Brain microvascular endothelial cell (primary cell): ENCODE results near the gene SLC40A1.
A peak's percentile ranks its signal among the peaks of the same experiment; 100 is the strongest.

Experiments used
- DNase-seq: peaks from one replicate; pipeline ENCODE4 v3.0.0-alpha.2; 2020
- H3K27ac ChIP-seq: fragments of 250-450 bp; sonication (Bioruptor Pico); 2 replicates; pipeline ENCODE4 v1.5.1; 2020; ENCODE audit warnings: mild to moderate bottlenecking, moderate library complexity
- H3K27me3 ChIP-seq: fragments of 250-450 bp; sonication (Bioruptor Pico); replicated peaks from 2 replicates; pipeline ENCODE4 v1.5.1; 2020; ENCODE audit warnings: mild to moderate bottlenecking
- H3K36me3 ChIP-seq: fragments of 250-450 bp; sonication (Bioruptor Pico); replicated peaks from 2 replicates; pipeline ENCODE4 v1.5.1; 2020; ENCODE audit warnings: mild to moderate bottlenecking
- H3K4me3 ChIP-seq: 2 replicates; pipeline ENCODE4 v1.5.1; 2011; ENCODE audit warnings: low read depth, mild to moderate bottlenecking, control low read depth, low read length, moderate library complexity
- in situ Hi-C: cut with HindIII; loops from 2 replicates; pipeline ENCODE4 v1.10.0; 2017; ENCODE audit warnings: low sequenced_read_pairs, low pct_ligation_motif_present
- TF ChIP-seq, protein P1 (sequence below): IDR thresholded peaks from 2 replicates; pipeline ENCODE4 v1.5.1; 2011; ENCODE audit warnings: low read depth, mild to moderate bottlenecking, moderate library complexity, low read length, control low read depth, inconsistent platforms; ENCODE audit errors: missing control alignments

SLC40A1 gene

DNA sequence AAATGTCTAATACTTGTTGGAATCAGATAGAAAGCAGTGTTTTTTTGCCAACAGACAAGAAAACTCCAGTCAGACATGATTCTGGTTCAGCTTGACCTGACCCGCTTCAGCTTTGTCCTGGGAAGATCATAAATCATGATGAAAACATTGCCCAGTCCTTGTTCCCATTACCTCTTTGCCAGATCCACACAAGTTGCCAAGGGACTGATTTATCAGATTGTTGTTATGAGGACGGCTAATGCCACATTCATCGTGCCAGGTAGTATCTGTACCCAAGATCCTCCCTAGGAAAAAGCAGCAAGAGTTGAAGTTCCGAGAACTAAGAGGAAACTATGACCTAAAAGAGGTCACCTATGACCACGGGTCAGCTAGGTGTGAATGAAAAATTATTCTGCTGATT lies 39.0 kb downstream of the SLC40A1 start:
- Histone ChIP-seq H3K27me3 (no peaks in the 10 kb centered on the region), H3K36me3 (no peaks in the 10 kb centered on the region), H3K27ac (no peak overlapping the region), H3K4me3 (no peak overlapping the region)
- in situ Hi-C loops = no loop called here
- TF ChIP-seq, protein P1, sequence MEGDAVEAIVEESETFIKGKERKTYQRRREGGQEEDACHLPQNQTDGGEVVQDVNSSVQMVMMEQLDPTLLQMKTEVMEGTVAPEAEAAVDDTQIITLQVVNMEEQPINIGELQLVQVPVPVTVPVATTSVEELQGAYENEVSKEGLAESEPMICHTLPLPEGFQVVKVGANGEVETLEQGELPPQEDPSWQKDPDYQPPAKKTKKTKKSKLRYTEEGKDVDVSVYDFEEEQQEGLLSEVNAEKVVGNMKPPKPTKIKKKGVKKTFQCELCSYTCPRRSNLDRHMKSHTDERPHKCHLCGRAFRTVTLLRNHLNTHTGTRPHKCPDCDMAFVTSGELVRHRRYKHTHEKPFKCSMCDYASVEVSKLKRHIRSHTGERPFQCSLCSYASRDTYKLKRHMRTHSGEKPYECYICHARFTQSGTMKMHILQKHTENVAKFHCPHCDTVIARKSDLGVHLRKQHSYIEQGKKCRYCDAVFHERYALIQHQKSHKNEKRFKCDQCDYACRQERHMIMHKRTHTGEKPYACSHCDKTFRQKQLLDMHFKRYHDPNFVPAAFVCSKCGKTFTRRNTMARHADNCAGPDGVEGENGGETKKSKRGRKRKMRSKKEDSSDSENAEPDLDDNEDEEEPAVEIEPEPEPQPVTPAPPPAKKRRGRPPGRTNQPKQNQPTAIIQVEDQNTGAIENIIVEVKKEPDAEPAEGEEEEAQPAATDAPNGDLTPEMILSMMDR = no peak
- DNase-seq = no peak

DNA sequence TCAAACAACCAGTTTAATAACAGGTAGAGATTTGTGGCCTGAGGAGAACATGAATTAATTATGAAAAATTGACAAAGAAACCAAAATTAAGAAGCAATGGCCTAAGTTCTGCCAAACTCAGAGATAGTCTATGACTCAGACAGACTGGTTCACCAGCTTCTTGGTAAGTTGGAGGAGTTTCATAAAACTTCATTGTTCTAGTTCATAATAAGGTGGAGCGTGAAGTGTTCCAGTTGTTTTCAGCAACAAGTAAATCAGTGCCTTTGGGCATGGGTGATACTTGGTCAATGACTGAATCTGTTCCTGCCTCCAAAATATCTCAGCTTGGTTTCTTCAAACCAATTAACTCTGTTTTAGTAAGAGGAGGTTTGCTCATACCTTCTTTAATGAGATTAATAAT lies 40.0 kb downstream of the SLC40A1 start:
- no peak for DNase-seq
- H3K36me3 ChIP-seq = no peaks in the 10 kb centered on the region
- TF ChIP-seq, protein P1 = no peak

GRCh38 chr2:189538402-189538801 lies 42.2 kb downstream of the SLC40A1 start:
- no peak for DNase-seq

More for the DNA sequence above, 40.0 kb downstream of the SLC40A1 start:
- Histone ChIP-seq H3K4me3 (no peak overlapping the region), H3K27me3 (no peaks in the 10 kb centered on the region), H3K27ac (no peak overlapping the region)
- in situ Hi-C loops = no loop called here

DNA sequence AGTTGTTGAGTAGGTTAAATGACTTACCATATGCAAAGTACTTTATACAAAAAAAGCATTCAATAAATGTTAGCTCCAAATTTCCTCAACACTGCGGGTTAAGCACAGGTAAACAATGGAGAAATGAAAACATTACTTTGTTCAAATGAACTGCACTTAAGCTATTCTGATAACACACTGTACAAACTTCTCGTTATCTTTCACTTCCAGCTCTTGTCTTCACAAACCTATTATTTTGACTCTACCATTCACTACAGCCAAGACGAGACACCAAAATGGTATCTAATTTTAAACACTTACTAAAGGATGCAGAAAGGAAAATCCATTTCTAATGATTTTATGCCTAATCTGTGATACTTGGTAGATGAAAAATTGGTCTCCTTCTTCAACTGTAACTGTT lies 43.8 kb downstream of the SLC40A1 start:
- TF ChIP-seq, protein P1 = no peak
- H3K36me3 ChIP-seq = no peaks in the 10 kb centered on the region
- DNase-seq = no peak
- H3K27me3 ChIP-seq = no peaks in the 10 kb centered on the region
- no peak overlapping the region for H3K4me3 ChIP-seq
- H3K27ac ChIP-seq = no peak overlapping the region
- in situ Hi-C loops = no loop called here

More at GRCh38 chr2:189538402-189538801, 42.2 kb downstream of the SLC40A1 start:
- Histone ChIP-seq H3K27ac (no peak overlapping the region), H3K36me3 (no peaks in the 10 kb centered on the region), H3K27me3 (no peaks in the 10 kb centered on the region), H3K4me3 (no peak overlapping the region)
- in situ Hi-C loops = no loop called here
- TF ChIP-seq, protein P1 = no peak

GRCh38 chr2:189534854-189535832 lies 45.4 kb downstream of the SLC40A1 start:
- Histone ChIP-seq H3K27ac (no peak overlapping the region), H3K4me3 (no peak overlapping the region), H3K27me3 (no peaks in the 10 kb centered on the region), H3K36me3 (no peaks in the 10 kb centered on the region)
- TF ChIP-seq, protein P1 = no peak
- in situ Hi-C loops = no loop called here
- DNase-seq = peak; percentile 14
